Measurements from ENCODE around the gene MRGPRX3.
"Not testable (repeated sequence)": the region's sequence is repeated elsewhere in the genome, so short reads cannot be mapped to it uniquely, and the experiment has no call there.

MRGPRX3 gene

GRCh38 chr11:18111005-18111404 is 21.4 kb upstream of the MRGPRX3 start:
- Histone ChIP-seq H3K9me3 (ENCODE audit: insufficient read depth, low read length, severe bottlenecking) (no peaks in the 10 kb centered on the region), H3K27me3 (ENCODE audit: insufficient read depth, low read length, poor library complexity) (peaks cover 19% of the 10 kb centered on the region), H3K36me3 (ENCODE audit: insufficient read depth, low read length) (no peaks in the 10 kb centered on the region), H3K79me2 (ENCODE audit: insufficient read depth, low read length) (no peaks in the 10 kb centered on the region), H3K27ac (ENCODE audit: low read length) (no peak overlapping the region), H3K4me2 (ENCODE audit: insufficient read depth, low read length) (no peak overlapping the region), H3K9ac (ENCODE audit: low read depth, low read length) (no peak overlapping the region), H3K4me3 (ENCODE audit: low read depth in 1 of 2, low read length in 2 of 2) (no peak overlapping the region), H3K4me1 (ENCODE audit: insufficient read depth, low read length) (peaks cover 14% of the 10 kb centered on the region), H4K20me1 (ENCODE audit: insufficient read depth, low read length) (no peaks in the 10 kb centered on the region), H2AFZ (ENCODE audit: low read depth, low read length) (no peak overlapping the region)
- ATAC-seq (ENCODE audit: insufficient read depth, low read depth) (no peak), DNase-seq (no peak)
- TF ChIP-seq EZH2 (IDR thresholded peaks at IDR 0.05; ENCODE audit: borderline replicate concordance, low read depth, low read length, severe bottlenecking) (no peak), CTCF (IDR thresholded peaks at IDR 0.05; ENCODE audit: borderline replicate concordance, extremely low read depth, low read length, poor library complexity, severe bottlenecking) (no peak)

- Histone ChIP-seq H3K27me3 (ENCODE audit: insufficient read depth, low read length, poor library complexity) (peaks cover 19% of the 10 kb centered on the region), H3K27ac (ENCODE audit: low read length) (no peak overlapping the region), H3K9ac (ENCODE audit: low read depth, low read length) (no peak overlapping the region), H3K4me1 (ENCODE audit: insufficient read depth, low read length) (peaks cover 8% of the 10 kb centered on the region), H2AFZ (ENCODE audit: low read depth, low read length) (0 out of 2 replicates have a peak overlapping the region, but pooled peaks have one; percentile 19), H3K79me2 (ENCODE audit: insufficient read depth, low read length) (no peaks in the 10 kb centered on the region), H3K4me3 (ENCODE audit: low read depth in 1 of 2, low read length in 2 of 2) (no peak overlapping the region), H3K36me3 (ENCODE audit: insufficient read depth, low read length) (no peaks in the 10 kb centered on the region), H4K20me1 (ENCODE audit: insufficient read depth, low read length) (no peaks in the 10 kb centered on the region), H3K4me2 (ENCODE audit: insufficient read depth, low read length) (peak overlapping the region; percentile 35; the same call in 1 of the 2 replicates), H3K9me3 (ENCODE audit: insufficient read depth, low read length, severe bottlenecking) (no peaks in the 10 kb centered on the region)
- no peak for TF ChIP-seq EZH2 (IDR thresholded peaks at IDR 0.05; ENCODE audit: borderline replicate concordance, low read depth, low read length, severe bottlenecking)
- peak; percentile 97 for TF ChIP-seq CTCF (IDR thresholded peaks at IDR 0.05; ENCODE audit: borderline replicate concordance, extremely low read depth, low read length, poor library complexity, severe bottlenecking)
- ATAC-seq (ENCODE audit: insufficient read depth, low read depth), result peak; percentile 98
- peak; percentile 69 for DNase-seq
Measured at GRCh38 chr11:18115360-18116127, 16.8 kb upstream of the MRGPRX3 start.

- not testable (repeated sequence) for H2AFZ ChIP-seq (ENCODE audit: low read depth, low read length); H3K27me3 ChIP-seq (ENCODE audit: insufficient read depth, low read length, poor library complexity); DNase-seq; H3K9ac ChIP-seq (ENCODE audit: low read depth, low read length); H3K79me2 ChIP-seq (ENCODE audit: insufficient read depth, low read length); H3K4me3 ChIP-seq (ENCODE audit: low read depth in 1 of 2, low read length in 2 of 2); H3K4me1 ChIP-seq (ENCODE audit: insufficient read depth, low read length); H3K9me3 ChIP-seq (ENCODE audit: insufficient read depth, low read length, severe bottlenecking); H3K36me3 ChIP-seq (ENCODE audit: insufficient read depth, low read length); H4K20me1 ChIP-seq (ENCODE audit: insufficient read depth, low read length); H3K4me2 ChIP-seq (ENCODE audit: insufficient read depth, low read length); H3K27ac ChIP-seq (ENCODE audit: low read length); ATAC-seq (ENCODE audit: insufficient read depth, low read depth)
Measured at GRCh38 chr11:18121331-18121828, 11.0 kb upstream of the MRGPRX3 start.

GRCh38 chr11:18131115-18131514 is 1.3 kb upstream of the MRGPRX3 start:
- not testable (repeated sequence) for H4K20me1 ChIP-seq (ENCODE audit: insufficient read depth, low read length); H3K9me3 ChIP-seq (ENCODE audit: insufficient read depth, low read length, severe bottlenecking); DNase-seq; H3K27ac ChIP-seq (ENCODE audit: low read length); H2AFZ ChIP-seq (ENCODE audit: low read depth, low read length); H3K36me3 ChIP-seq (ENCODE audit: insufficient read depth, low read length); H3K4me2 ChIP-seq (ENCODE audit: insufficient read depth, low read length); H3K4me3 ChIP-seq (ENCODE audit: low read depth in 1 of 2, low read length in 2 of 2); H3K4me1 ChIP-seq (ENCODE audit: insufficient read depth, low read length); ATAC-seq (ENCODE audit: insufficient read depth, low read depth); H3K9ac ChIP-seq (ENCODE audit: low read depth, low read length); H3K79me2 ChIP-seq (ENCODE audit: insufficient read depth, low read length)
- H3K27me3 ChIP-seq (ENCODE audit: insufficient read depth, low read length, poor library complexity), result peaks cover 16% of the 10 kb centered on the region

All from DND-41 (cell line).